ENCODE measurements around the gene ACOT12. TPM values are rescaled to one million over a fixed set of nuclear protein-coding genes. Genes with fewer than 3 reads are reported as not detected.

The ACOT12 gene
- total RNA-seq, 1 experiment from 2014 or later, result not detected

DNA sequence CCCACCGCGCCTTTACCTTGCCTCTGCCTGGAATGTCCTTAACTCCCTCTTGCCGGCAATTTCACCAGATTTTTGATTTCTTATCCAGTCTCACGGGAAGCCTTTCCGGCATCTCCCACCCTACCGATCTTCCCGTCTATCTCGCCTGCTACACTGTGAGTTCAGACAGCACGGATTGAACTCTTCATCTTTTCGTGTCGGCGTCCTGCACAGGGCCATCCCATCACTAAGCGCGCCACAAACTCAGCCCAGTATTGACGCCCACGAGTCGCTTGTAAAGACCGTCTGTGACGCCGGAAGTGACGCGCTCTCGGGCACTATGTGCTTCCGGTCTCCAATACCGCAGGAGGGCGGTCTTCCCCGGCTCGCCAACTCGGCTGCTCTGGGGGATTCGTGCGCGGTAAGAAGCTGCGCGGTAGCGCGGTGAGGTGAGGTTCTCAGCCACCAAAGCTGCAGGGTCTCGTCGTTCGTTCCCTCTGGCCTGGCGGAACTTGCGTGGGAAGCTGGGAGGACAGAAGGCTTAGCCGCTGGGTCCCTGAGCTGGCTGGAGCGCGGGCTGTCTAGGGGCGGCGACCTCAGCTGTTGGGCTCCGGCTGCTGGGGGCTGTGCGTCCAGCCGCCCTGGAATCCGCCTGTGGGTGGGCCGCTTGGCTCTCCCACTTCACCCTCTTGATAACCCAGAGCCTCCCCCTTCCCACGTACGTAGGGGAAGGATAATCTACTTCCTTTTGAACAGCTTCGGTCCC lies 92.5 kb downstream of the ACOT12 start, which contains the start of gene ZCCHC9 (continued):
- TF ChIP-seq, protein P1, sequence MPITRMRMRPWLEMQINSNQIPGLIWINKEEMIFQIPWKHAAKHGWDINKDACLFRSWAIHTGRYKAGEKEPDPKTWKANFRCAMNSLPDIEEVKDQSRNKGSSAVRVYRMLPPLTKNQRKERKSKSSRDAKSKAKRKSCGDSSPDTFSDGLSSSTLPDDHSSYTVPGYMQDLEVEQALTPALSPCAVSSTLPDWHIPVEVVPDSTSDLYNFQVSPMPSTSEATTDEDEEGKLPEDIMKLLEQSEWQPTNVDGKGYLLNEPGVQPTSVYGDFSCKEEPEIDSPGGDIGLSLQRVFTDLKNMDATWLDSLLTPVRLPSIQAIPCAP (CRISPR knock-in tag; IDR thresholded peaks at IDR 0.05), result peak; percentile 51; the same call in 1 of the 2 replicates
- TF ChIP-seq, protein P2, sequence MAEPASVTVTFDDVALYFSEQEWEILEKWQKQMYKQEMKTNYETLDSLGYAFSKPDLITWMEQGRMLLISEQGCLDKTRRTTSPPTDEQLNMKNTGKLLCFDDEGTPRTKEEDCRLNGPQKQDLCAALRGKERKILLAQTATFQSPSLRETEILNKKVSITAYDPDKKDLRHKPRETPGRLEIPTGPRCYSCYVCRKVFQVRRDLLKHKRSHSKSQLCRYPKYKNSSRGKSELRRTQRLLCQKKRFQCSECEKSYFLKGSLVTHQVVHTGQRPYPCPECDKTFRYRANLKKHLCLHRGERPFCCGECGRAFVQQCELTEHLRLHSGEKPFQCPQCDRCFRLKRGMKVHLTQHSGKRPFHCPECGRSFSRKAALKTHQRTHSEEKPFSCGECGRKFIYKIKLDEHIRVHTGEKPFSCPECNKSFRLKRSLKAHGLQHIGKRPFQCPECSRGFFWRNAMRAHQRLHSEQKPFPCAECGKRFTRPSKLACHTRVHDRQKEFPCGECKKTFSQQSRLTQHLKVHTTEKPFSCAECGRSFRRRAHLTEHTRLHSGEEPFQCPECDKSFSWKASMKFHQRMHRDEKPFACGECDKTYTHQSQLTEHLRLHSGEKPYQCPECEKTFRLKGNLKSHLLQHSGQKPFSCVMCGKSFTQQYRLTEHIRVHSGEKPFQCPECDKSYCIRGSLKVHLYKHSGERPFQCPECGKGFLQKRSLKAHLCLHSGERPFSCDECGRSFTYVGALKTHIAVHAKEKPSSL (CRISPR knock-in tag; conservative IDR thresholded peaks at IDR 0.05), result no peak
- TF ChIP-seq, protein P3, sequence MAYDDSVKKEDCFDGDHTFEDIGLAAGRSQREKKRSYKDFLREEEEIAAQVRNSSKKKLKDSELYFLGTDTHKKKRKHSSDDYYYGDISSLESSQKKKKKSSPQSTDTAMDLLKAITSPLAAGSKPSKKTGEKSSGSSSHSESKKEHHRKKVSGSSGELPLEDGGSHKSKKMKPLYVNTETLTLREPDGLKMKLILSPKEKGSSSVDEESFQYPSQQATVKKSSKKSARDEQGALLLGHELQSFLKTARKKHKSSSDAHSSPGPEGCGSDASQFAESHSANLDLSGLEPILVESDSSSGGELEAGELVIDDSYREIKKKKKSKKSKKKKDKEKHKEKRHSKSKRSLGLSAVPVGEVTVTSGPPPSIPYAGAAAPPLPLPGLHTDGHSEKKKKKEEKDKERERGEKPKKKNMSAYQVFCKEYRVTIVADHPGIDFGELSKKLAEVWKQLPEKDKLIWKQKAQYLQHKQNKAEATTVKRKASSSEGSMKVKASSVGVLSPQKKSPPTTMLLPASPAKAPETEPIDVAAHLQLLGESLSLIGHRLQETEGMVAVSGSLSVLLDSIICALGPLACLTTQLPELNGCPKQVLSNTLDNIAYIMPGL (CRISPR knock-in tag; IDR thresholded peaks at IDR 0.05), result peak; percentile 80; the same call in 1 of the 2 replicates
- TF ChIP-seq NFYB (CRISPR knock-in tag; conservative IDR thresholded peaks at IDR 0.05; ENCODE audit: low read depth), result no peak
- no peak for TF ChIP-seq ZNF317 (CRISPR knock-in tag; IDR thresholded peaks at IDR 0.05; ENCODE audit: borderline replicate concordance, low read depth)
- TF ChIP-seq, protein P4, sequence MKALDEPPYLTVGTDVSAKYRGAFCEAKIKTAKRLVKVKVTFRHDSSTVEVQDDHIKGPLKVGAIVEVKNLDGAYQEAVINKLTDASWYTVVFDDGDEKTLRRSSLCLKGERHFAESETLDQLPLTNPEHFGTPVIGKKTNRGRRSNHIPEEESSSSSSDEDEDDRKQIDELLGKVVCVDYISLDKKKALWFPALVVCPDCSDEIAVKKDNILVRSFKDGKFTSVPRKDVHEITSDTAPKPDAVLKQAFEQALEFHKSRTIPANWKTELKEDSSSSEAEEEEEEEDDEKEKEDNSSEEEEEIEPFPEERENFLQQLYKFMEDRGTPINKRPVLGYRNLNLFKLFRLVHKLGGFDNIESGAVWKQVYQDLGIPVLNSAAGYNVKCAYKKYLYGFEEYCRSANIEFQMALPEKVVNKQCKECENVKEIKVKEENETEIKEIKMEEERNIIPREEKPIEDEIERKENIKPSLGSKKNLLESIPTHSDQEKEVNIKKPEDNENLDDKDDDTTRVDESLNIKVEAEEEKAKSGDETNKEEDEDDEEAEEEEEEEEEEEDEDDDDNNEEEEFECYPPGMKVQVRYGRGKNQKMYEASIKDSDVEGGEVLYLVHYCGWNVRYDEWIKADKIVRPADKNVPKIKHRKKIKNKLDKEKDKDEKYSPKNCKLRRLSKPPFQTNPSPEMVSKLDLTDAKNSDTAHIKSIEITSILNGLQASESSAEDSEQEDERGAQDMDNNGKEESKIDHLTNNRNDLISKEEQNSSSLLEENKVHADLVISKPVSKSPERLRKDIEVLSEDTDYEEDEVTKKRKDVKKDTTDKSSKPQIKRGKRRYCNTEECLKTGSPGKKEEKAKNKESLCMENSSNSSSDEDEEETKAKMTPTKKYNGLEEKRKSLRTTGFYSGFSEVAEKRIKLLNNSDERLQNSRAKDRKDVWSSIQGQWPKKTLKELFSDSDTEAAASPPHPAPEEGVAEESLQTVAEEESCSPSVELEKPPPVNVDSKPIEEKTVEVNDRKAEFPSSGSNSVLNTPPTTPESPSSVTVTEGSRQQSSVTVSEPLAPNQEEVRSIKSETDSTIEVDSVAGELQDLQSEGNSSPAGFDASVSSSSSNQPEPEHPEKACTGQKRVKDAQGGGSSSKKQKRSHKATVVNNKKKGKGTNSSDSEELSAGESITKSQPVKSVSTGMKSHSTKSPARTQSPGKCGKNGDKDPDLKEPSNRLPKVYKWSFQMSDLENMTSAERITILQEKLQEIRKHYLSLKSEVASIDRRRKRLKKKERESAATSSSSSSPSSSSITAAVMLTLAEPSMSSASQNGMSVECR (CRISPR knock-in tag; IDR thresholded peaks at IDR 0.05; ENCODE audit: borderline replicate concordance), result peak; percentile 89; the same call in 1 of the 2 replicates
- TF ChIP-seq, protein P5, sequence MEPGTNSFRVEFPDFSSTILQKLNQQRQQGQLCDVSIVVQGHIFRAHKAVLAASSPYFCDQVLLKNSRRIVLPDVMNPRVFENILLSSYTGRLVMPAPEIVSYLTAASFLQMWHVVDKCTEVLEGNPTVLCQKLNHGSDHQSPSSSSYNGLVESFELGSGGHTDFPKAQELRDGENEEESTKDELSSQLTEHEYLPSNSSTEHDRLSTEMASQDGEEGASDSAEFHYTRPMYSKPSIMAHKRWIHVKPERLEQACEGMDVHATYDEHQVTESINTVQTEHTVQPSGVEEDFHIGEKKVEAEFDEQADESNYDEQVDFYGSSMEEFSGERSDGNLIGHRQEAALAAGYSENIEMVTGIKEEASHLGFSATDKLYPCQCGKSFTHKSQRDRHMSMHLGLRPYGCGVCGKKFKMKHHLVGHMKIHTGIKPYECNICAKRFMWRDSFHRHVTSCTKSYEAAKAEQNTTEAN (CRISPR knock-in tag; IDR thresholded peaks at IDR 0.05), result no peak; the same call in 1 of the 2 replicates
- TF ChIP-seq, protein P6, sequence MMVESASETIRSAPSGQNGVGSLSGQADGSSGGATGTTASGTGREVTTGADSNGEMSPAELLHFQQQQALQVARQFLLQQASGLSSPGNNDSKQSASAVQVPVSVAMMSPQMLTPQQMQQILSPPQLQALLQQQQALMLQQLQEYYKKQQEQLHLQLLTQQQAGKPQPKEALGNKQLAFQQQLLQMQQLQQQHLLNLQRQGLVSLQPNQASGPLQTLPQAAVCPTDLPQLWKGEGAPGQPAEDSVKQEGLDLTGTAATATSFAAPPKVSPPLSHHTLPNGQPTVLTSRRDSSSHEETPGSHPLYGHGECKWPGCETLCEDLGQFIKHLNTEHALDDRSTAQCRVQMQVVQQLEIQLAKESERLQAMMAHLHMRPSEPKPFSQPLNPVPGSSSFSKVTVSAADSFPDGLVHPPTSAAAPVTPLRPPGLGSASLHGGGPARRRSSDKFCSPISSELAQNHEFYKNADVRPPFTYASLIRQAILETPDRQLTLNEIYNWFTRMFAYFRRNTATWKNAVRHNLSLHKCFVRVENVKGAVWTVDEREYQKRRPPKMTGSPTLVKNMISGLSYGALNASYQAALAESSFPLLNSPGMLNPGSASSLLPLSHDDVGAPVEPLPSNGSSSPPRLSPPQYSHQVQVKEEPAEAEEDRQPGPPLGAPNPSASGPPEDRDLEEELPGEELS (CRISPR knock-in tag; IDR thresholded peaks at IDR 0.05), result peak; percentile 73
- TF ChIP-seq CREB1 (CRISPR knock-in tag; IDR thresholded peaks at IDR 0.05), result peak; percentile 86
- TF ChIP-seq, protein P7, sequence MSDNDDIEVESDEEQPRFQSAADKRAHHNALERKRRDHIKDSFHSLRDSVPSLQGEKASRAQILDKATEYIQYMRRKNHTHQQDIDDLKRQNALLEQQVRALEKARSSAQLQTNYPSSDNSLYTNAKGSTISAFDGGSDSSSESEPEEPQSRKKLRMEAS (CRISPR knock-in tag; IDR thresholded peaks at IDR 0.05), result peak; percentile 93
- 0 out of 2 replicates have a peak, but pooled peaks have one; percentile 31 for TF ChIP-seq TEAD4 (CRISPR knock-in tag; IDR thresholded peaks at IDR 0.05)
- TF ChIP-seq, protein P8, sequence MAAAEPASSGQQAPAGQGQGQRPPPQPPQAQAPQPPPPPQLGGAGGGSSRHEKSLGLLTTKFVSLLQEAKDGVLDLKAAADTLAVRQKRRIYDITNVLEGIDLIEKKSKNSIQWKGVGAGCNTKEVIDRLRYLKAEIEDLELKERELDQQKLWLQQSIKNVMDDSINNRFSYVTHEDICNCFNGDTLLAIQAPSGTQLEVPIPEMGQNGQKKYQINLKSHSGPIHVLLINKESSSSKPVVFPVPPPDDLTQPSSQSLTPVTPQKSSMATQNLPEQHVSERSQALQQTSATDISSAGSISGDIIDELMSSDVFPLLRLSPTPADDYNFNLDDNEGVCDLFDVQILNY (CRISPR knock-in tag; IDR thresholded peaks at IDR 0.05), result 0 out of 2 replicates have a peak, but pooled peaks have one; percentile 43
- peak; percentile 87 for TF ChIP-seq GABPB1 (CRISPR knock-in tag; IDR thresholded peaks at IDR 0.05)
- TF ChIP-seq, protein P9, sequence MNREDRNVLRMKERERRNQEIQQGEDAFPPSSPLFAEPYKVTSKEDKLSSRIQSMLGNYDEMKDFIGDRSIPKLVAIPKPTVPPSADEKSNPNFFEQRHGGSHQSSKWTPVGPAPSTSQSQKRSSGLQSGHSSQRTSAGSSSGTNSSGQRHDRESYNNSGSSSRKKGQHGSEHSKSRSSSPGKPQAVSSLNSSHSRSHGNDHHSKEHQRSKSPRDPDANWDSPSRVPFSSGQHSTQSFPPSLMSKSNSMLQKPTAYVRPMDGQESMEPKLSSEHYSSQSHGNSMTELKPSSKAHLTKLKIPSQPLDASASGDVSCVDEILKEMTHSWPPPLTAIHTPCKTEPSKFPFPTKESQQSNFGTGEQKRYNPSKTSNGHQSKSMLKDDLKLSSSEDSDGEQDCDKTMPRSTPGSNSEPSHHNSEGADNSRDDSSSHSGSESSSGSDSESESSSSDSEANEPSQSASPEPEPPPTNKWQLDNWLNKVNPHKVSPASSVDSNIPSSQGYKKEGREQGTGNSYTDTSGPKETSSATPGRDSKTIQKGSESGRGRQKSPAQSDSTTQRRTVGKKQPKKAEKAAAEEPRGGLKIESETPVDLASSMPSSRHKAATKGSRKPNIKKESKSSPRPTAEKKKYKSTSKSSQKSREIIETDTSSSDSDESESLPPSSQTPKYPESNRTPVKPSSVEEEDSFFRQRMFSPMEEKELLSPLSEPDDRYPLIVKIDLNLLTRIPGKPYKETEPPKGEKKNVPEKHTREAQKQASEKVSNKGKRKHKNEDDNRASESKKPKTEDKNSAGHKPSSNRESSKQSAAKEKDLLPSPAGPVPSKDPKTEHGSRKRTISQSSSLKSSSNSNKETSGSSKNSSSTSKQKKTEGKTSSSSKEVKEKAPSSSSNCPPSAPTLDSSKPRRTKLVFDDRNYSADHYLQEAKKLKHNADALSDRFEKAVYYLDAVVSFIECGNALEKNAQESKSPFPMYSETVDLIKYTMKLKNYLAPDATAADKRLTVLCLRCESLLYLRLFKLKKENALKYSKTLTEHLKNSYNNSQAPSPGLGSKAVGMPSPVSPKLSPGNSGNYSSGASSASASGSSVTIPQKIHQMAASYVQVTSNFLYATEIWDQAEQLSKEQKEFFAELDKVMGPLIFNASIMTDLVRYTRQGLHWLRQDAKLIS (CRISPR knock-in tag; IDR thresholded peaks at IDR 0.05; ENCODE audit: borderline replicate concordance), result no peak
- TF ChIP-seq SP1 (CRISPR knock-in tag; conservative IDR thresholded peaks at IDR 0.05), result peak; percentile 65; the same call in 1 of the 2 replicates
- peak; percentile 92; the same call in 1 of the 2 replicates for TF ChIP-seq TEAD1 (CRISPR knock-in tag; IDR thresholded peaks at IDR 0.05)
- TF ChIP-seq, protein P10, sequence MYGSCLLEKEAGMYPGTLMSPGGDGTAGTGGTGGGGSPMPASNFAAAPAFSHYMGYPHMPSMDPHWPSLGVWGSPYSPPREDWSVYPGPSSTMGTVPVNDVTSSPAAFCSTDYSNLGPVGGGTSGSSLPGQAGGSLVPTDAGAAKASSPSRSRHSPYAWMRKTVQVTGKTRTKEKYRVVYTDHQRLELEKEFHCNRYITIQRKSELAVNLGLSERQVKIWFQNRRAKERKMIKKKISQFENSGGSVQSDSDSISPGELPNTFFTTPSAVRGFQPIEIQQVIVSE (CRISPR knock-in tag; IDR thresholded peaks at IDR 0.05; ENCODE audit: borderline replicate concordance), result no peak
